Activated naive CD8-positive, alpha-beta T cell (primary cell): ENCODE results near the gene KIF22.
A peak's percentile ranks its signal among the peaks of the same experiment; 100 is the strongest.

Source experiments
- H3K27ac Mint-ChIP-seq: one replicate; pipeline ENCODE4 v1.8.0; 2021; ENCODE audit warnings: mixed read lengths
- H3K27me3 Mint-ChIP-seq: one replicate; pipeline ENCODE4 v1.8.0; 2021; ENCODE audit warnings: mixed read lengths
- H3K36me3 Mint-ChIP-seq: one replicate; pipeline ENCODE4 v1.8.0; 2021; ENCODE audit warnings: mixed read lengths
- H3K4me1 Mint-ChIP-seq: one replicate; pipeline ENCODE4 v1.8.0; 2021; ENCODE audit warnings: low read depth, mixed read lengths
- H3K4me3 Mint-ChIP-seq: one replicate; pipeline ENCODE4 v1.8.0; 2021; ENCODE audit warnings: mild to moderate bottlenecking, mixed read lengths
- H3K9me3 Mint-ChIP-seq: one replicate; pipeline ENCODE4 v1.8.0; 2021; ENCODE audit warnings: low read depth, mixed read lengths

The KIF22 gene

GRCh38 chr16:29805232-29806098 lies 14.9 kb downstream of the KIF22 start:
- Mint-ChIP-seq H3K27me3 (no peaks in the 10 kb centered on the region), H3K4me1 (peaks cover 30% of the 10 kb centered on the region), H3K9me3 (no peaks in the 10 kb centered on the region), H3K36me3 (peaks cover 7% of the 10 kb centered on the region), H3K4me3 (peak overlapping the region; percentile 93), H3K27ac (peak overlapping the region; percentile 100)

DNA sequence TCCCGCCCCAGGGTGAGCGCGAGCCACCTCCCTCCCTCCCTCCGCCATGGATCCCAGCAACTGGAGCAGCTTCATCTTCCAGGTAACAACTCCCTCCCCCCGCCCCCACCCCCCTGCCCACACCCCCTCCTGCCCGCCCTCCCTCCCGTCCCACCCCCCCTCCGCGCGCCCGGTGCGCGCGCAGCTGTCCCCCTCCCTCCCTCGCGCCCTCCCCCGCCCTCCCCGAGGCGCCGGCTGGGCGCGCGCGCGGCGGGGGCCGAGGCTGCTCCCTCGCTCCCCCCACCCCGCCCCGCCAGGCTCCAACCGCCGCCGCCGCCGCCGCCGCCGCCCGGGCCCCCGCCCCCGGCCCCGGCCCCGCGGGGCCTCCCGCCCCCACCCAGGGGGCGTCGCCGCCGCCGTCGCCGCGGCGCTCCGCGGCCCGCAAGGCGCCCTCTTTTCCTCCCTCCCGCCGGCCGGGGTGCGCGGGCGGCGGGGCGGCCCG lies 15.6 kb downstream of the KIF22 start, which contains the start of gene MAZ:
Gene MAZ (plus strand): TSS at position 431 of the 481 bp plus-strand sequence. CDS start 173 bp downstream, outside the sequence.
- Mint-ChIP-seq H3K27me3 (no peaks in the 10 kb centered on the region), H3K4me1 (peaks cover 37% of the 10 kb centered on the region), H3K9me3 (no peaks in the 10 kb centered on the region), H3K4me3 (peak within 1 kb of the TSS; percentile 97), H3K27ac (peak within 1 kb of the TSS; percentile 100), H3K36me3 (peaks cover 9% of the 10 kb centered on the region)

DNA sequence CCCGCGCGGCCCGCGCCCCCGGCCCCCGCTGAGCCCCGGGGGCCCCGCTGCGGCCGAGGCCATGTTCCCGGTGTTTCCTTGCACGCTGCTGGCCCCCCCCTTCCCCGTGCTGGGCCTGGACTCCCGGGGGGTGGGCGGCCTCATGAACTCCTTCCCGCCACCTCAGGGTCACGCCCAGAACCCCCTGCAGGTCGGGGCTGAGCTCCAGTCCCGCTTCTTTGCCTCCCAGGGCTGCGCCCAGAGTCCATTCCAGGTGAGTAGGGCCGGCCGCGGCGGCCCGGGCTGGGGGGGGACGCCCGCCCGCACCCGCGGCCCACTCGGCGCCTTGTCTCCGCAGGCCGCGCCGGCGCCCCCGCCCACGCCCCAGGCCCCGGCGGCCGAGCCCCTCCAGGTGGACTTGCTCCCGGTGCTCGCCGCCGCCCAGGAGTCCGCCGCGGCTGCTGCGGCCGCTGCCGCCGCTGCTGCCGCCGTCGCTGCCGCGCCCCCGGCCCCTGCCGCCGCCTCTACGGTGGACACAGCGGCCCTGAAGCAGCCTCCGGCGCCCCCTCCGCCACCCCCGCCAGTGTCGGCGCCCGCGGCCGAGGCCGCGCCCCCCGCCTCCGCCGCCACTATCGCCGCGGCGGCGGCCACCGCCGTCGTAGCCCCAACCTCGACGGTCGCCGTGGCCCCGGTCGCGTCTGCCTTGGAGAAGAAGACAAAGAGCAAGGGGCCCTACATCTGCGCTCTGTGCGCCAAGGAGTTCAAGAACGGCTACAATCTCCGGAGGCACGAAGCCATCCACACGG lies 16.3 kb downstream of the KIF22 start:
- H3K4me1 Mint-ChIP-seq, result peaks cover 42% of the 10 kb centered on the region
- peak overlapping the region; percentile 97 for H3K4me3 Mint-ChIP-seq
- H3K36me3 Mint-ChIP-seq, result peaks cover 9% of the 10 kb centered on the region

DNA sequence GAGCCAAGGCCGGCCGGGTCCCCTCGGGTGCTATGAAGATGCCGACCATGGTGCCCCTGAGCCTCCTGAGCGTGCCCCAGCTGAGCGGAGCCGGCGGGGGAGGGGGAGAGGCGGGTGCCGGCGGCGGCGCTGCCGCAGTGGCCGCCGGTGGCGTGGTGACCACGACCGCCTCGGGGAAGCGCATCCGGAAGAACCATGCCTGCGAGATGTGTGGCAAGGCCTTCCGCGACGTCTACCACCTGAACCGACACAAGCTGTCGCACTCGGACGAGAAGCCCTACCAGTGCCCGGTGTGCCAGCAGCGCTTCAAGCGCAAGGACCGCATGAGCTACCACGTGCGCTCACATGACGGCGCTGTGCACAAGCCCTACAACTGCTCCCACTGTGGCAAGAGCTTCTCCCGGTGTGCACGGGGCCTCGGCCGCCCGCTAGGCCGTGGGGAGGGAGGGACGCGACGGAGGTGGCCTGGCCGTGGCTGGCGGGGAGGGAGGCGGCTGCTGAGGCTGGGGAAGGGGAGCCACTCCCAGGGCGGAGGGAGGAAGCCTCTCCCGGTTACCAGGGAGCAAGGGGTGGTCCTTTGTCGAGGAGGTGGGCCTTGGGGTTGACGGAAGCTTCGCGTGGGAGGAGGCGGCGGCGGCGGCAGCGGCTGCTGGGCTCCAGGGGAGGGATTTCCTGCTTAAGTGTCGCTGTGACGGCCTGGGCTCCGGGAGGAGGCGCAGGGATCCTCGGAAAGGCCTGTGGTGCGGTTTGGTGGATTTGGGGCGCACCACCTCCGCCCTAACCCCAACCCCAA lies 17.1 kb downstream of the KIF22 start:
- peaks cover 9% of the 10 kb centered on the region for H3K36me3 Mint-ChIP-seq
- H3K9me3 Mint-ChIP-seq, result no peaks in the 10 kb centered on the region
- peak overlapping the region; percentile 98 for H3K27ac Mint-ChIP-seq
- H3K4me1 Mint-ChIP-seq, result peaks cover 42% of the 10 kb centered on the region
- no peaks in the 10 kb centered on the region for H3K27me3 Mint-ChIP-seq
- H3K4me3 Mint-ChIP-seq, result peak overlapping the region; percentile 97

More for the DNA sequence above, 16.3 kb downstream of the KIF22 start:
- peak overlapping the region; percentile 83 for H3K27ac Mint-ChIP-seq
- no peaks in the 10 kb centered on the region for H3K9me3 Mint-ChIP-seq
- H3K27me3 Mint-ChIP-seq, result no peaks in the 10 kb centered on the region

- peaks cover 42% of the 10 kb centered on the region for H3K4me1 Mint-ChIP-seq
- peak overlapping the region; percentile 98 for H3K27ac Mint-ChIP-seq
- H3K27me3 Mint-ChIP-seq, result no peaks in the 10 kb centered on the region
- peaks cover 9% of the 10 kb centered on the region for H3K36me3 Mint-ChIP-seq
- H3K9me3 Mint-ChIP-seq, result no peaks in the 10 kb centered on the region
- peak overlapping the region; percentile 97 for H3K4me3 Mint-ChIP-seq
Observed at GRCh38 chr16:29808219-29808900, 17.8 kb downstream of the KIF22 start.

GRCh38 chr16:29809031-29809747 lies 18.6 kb downstream of the KIF22 start:
- H3K4me3 Mint-ChIP-seq, result peak overlapping the region; percentile 97

DNA sequence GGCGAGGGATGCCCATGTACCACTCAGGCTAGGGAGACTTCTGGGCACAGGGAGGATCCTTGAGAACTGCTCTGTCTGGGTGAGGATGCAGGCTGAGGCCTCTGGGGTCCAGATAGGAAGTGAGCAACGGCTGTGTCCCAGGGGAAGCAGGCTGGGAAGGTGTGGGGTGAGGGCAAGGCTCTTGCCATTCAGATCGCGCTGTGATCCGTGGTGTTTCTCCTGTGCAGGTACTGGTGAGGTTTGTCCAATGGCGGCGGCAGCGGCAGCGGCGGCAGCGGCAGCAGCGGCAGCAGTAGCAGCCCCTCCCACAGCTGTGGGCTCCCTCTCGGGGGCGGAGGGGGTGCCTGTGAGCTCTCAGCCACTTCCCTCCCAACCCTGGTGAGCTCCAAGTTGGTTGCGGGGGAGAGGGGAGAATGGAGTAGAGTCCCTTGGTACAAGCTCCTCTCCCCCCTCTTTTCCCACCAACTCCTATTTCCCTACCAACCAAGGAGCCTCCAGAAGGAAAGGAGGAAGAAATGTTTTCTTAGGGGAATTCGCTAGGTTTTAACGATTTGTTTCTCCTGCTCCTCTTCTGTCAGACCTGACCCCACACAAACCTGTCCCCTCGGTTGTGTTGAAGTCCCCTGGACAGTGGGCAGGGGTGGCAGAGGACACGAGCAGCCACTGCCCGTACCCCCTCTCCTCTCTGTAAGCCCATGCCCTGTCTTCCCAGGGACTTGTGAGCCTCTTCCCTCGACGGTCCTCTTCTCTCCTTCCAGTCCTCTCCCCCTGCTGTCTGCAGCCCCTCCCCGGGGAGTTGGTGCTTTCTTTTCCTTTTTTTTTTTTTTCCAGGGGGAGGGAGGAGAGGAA lies 19.5 kb downstream of the KIF22 start:
- Mint-ChIP-seq H3K4me3 (peak overlapping the region; percentile 93), H3K36me3 (peaks cover 7% of the 10 kb centered on the region), H3K27ac (peak overlapping the region; percentile 90), H3K27me3 (no peaks in the 10 kb centered on the region), H3K9me3 (no peaks in the 10 kb centered on the region), H3K4me1 (peaks cover 41% of the 10 kb centered on the region)

More at GRCh38 chr16:29809031-29809747, 18.6 kb downstream of the KIF22 start:
- peak overlapping the region; percentile 98 for H3K27ac Mint-ChIP-seq
- no peaks in the 10 kb centered on the region for H3K9me3 Mint-ChIP-seq
- peaks cover 9% of the 10 kb centered on the region for H3K36me3 Mint-ChIP-seq
- no peaks in the 10 kb centered on the region for H3K27me3 Mint-ChIP-seq
- H3K4me1 Mint-ChIP-seq, result peaks cover 41% of the 10 kb centered on the region

DNA sequence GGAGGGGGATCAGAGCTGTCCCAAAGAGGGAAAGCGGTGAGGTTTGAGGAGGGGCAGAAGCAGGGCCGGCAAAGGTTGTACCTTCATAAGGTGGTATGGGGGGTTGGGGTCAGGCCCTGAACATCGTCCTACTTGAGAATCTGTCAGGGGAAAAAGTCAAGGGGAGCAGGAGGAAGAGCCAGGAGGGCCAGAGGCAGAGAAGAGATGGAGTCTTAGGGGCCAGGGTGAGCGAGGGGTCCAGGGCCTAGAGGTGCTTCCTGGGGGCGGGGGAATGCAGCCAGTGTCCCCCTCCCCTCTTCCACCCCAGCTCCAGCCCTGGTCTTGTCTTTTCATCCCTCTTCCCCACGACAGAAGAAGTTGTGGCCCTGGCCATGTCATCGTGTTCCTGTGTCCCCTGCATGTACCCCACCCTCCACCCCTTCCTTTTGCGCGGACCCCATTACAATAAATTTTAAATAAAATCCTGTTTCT lies 20.2 kb downstream of the KIF22 start:
- H3K9me3 Mint-ChIP-seq, result no peaks in the 10 kb centered on the region
- peak overlapping the region; percentile 93 for H3K4me3 Mint-ChIP-seq
- H3K4me1 Mint-ChIP-seq, result peaks cover 44% of the 10 kb centered on the region
- H3K27me3 Mint-ChIP-seq, result no peaks in the 10 kb centered on the region
- H3K36me3 Mint-ChIP-seq, result peaks cover 7% of the 10 kb centered on the region
- peak overlapping the region; percentile 90 for H3K27ac Mint-ChIP-seq

- no peaks in the 10 kb centered on the region for H3K9me3 Mint-ChIP-seq
- peak overlapping the region; percentile 90 for H3K27ac Mint-ChIP-seq
- no peaks in the 10 kb centered on the region for H3K27me3 Mint-ChIP-seq
- peaks cover 7% of the 10 kb centered on the region for H3K36me3 Mint-ChIP-seq
- H3K4me3 Mint-ChIP-seq, result peak overlapping the region; percentile 93
- peaks cover 44% of the 10 kb centered on the region for H3K4me1 Mint-ChIP-seq
Observed at GRCh38 chr16:29811170-29811895, 20.8 kb downstream of the KIF22 start.

GRCh38 chr16:29811896-29812665 lies 21.5 kb downstream of the KIF22 start, which contains the start of gene PRRT2:
PRRT2 (plus strand) TSS chr16:29812193; CDS start chr16:29813055, 862 bp downstream.
- peaks cover 48% of the 10 kb centered on the region for H3K4me1 Mint-ChIP-seq
- H3K9me3 Mint-ChIP-seq, result no peaks in the 10 kb centered on the region
- H3K4me3 Mint-ChIP-seq, result peak within 1 kb of the TSS; percentile 93
- H3K36me3 Mint-ChIP-seq, result peaks cover 7% of the 10 kb centered on the region
- H3K27ac Mint-ChIP-seq, result peak within 1 kb of the TSS; percentile 90
- no peaks in the 10 kb centered on the region for H3K27me3 Mint-ChIP-seq

DNA sequence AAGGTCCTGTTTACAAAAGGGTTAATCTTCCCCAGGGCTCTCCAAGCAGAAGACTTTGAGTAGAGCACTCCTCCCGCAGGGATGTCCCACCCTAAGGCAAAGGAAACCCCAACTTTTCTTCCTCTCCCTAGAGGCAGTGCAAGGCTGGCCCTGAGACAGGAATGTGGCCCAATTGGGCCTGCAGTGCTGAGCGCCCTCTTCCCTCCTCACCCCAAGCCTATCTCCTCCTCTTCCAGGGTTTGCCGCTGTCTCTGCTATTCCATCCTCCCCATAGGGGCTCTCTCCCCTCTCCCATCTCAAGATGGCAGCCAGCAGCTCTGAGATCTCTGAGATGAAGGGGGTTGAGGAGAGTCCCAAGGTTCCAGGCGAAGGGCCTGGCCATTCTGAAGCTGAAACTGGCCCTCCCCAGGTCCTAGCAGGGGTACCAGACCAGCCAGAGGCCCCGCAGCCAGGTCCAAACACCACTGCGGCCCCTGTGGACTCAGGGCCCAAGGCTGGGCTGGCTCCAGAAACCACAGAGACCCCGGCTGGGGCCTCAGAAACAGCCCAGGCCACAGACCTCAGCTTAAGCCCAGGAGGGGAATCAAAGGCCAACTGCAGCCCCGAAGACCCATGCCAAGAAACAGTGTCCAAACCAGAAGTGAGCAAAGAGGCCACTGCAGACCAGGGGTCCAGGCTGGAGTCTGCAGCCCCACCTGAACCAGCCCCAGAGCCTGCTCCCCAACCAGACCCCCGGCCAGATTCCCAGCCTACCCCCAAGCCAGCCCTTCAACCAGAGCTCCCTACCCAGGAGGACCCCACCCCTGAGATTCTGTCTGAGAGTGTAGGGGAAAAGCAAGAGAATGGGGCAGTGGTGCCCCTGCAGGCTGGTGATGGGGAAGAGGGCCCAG lies 22.4 kb downstream of the KIF22 start:
- no peaks in the 10 kb centered on the region for H3K27me3 Mint-ChIP-seq
- H3K4me1 Mint-ChIP-seq, result peaks cover 50% of the 10 kb centered on the region
- H3K9me3 Mint-ChIP-seq, result no peaks in the 10 kb centered on the region
- peak overlapping the region; percentile 65 for H3K4me3 Mint-ChIP-seq
- peaks cover 7% of the 10 kb centered on the region for H3K36me3 Mint-ChIP-seq
- H3K27ac Mint-ChIP-seq, result no peak overlapping the region
